IMR-90 (cell line): ENCODE measurements around the gene TRIM33. TPM values are rescaled to one million over a fixed set of nuclear protein-coding genes. Genes with fewer than 3 reads are reported as not detected.

Experiments used
- ATAC-seq: fragments of 200-7000 bp; cut with Tn5 transposase; 2 replicates; pipeline ENCODE4 v1.9.1; 2020; ENCODE audit warnings: low read depth, mild to moderate bottlenecking, moderate library complexity
- BruUV-seq: library from RNA; stranded (reverse); fragments of 400-500 nt; replicated peaks from 2 replicates; lab custom pipeline; 2021; lab: Mats Ljungman, UMichigan
- CTCF ChIA-PET: fragments of 300-600 bp; formaldehyde crosslinking; extraction: SDS; loops from one replicate; lab custom pipeline; 2021; ENCODE audit warnings: antibody characterized with exemption; lab: Yijun Ruan, JAX
- POLR2A ChIA-PET: fragments of 300-600 bp; sonication (Branson Sonifier 250); formaldehyde crosslinking; loops from one replicate; lab custom pipeline; 2022; ENCODE audit warnings: antibody characterized with exemption; ENCODE audit not compliant: unreplicated experiment; lab: Charles Lee
- DNase-seq: peaks from one replicate; pipeline ENCODE4 v3.0.0; 2013
- H2AFZ ChIP-seq: replicated peaks from 2 replicates; pipeline ENCODE3; 2013; ENCODE audit warnings: low read length, mild to moderate bottlenecking; ENCODE audit not compliant: poor library complexity
- H2AK5ac ChIP-seq: 2 replicates; pipeline ENCODE4 v1.6.1; 2013; ENCODE audit warnings: low read depth, low read length, inconsistent platforms
- H2AK9ac ChIP-seq: replicated peaks from 2 replicates; pipeline ENCODE3; 2013; ENCODE audit warnings: mild to moderate bottlenecking, low read depth, low read length, moderate library complexity; ENCODE audit not compliant: poor library complexity
- H2BK120ac ChIP-seq: 2 replicates; pipeline ENCODE4 v1.6.1; 2013; ENCODE audit warnings: low read depth, low read length, inconsistent platforms
- H2BK15ac ChIP-seq: 3 replicates; pipeline ENCODE4 v1.6.1; 2013; ENCODE audit warnings: low read depth, low read length, inconsistent platforms
- H2BK20ac ChIP-seq: 2 replicates; pipeline ENCODE4 v1.6.1; 2013; ENCODE audit warnings: low read depth, mild to moderate bottlenecking, inconsistent platforms, low read length, moderate library complexity
- H2BK5ac ChIP-seq: 2 replicates; pipeline ENCODE4 v1.6.1; 2013; ENCODE audit warnings: mild to moderate bottlenecking, low read depth, low read length, inconsistent platforms; ENCODE audit not compliant: poor library complexity, severe bottlenecking
- H3K14ac ChIP-seq: replicated peaks from 2 replicates; pipeline ENCODE4 v1.6.1; 2013; ENCODE audit warnings: low read depth, low read length, inconsistent platforms
- H3K18ac ChIP-seq: 2 replicates; pipeline ENCODE4 v1.6.1; 2013; ENCODE audit warnings: low read depth, low read length, control low read depth
- H3K23ac ChIP-seq: 2 replicates; pipeline ENCODE4 v1.6.1; 2013; ENCODE audit warnings: low read depth, low read length, inconsistent platforms
- H3K27ac ChIP-seq: 2 replicates; pipeline ENCODE4 v1.5.1; 2013; ENCODE audit warnings: mild to moderate bottlenecking, control low read depth, low read length; ENCODE audit not compliant: insufficient read depth
- H3K27me3 ChIP-seq: 2 replicates; pipeline ENCODE4 v1.6.1; 2013; ENCODE audit warnings: low read length; ENCODE audit not compliant: control insufficient read depth, insufficient read depth
- H3K36me3 ChIP-seq: 2 replicates; pipeline ENCODE4 v1.6.1; 2013; ENCODE audit warnings: low read length, mixed read lengths; ENCODE audit not compliant: control insufficient read depth, insufficient read depth
- H3K4ac ChIP-seq: 2 replicates; pipeline ENCODE4 v1.6.1; 2013; ENCODE audit warnings: low read depth, low read length, inconsistent platforms
- H3K4me1 ChIP-seq: 2 replicates; pipeline ENCODE4 v1.6.1; 2013; ENCODE audit warnings: low read length, mixed read lengths; ENCODE audit not compliant: control insufficient read depth, insufficient read depth
- H3K4me2 ChIP-seq: 2 replicates; pipeline ENCODE4 v1.6.1; 2013; ENCODE audit warnings: low read depth, mild to moderate bottlenecking, control low read depth, low read length, moderate library complexity
- H3K4me3 ChIP-seq: 2 replicates; pipeline ENCODE4 v1.5.1; 2013; ENCODE audit warnings: low read depth, mild to moderate bottlenecking, control low read depth, low read length, moderate library complexity; ENCODE audit not compliant: insufficient read depth
- H3K56ac ChIP-seq: 2 replicates; pipeline ENCODE4 v1.6.1; 2013; ENCODE audit warnings: low read length, inconsistent platforms; ENCODE audit not compliant: insufficient read depth; ENCODE audit errors: extremely low read depth
- H3K79me1 ChIP-seq, 2 experiments: 2 replicates each; pipeline ENCODE4 v1.6.1; 2013; ENCODE audit warnings: low read length in 2 of 2, inconsistent platforms in 1 of 2, low read depth in 1 of 2
- H3K9ac ChIP-seq: 2 replicates; pipeline ENCODE4 v1.6.1; 2013; ENCODE audit warnings: low read depth, low read length, control low read depth
- H3K9me1 ChIP-seq: 2 replicates; pipeline ENCODE4 v1.6.1; 2013; ENCODE audit warnings: low read length, inconsistent platforms; ENCODE audit not compliant: insufficient read depth
- H3K9me3 ChIP-seq: 2 replicates; pipeline ENCODE4 v1.6.1; 2013; ENCODE audit warnings: low read length; ENCODE audit not compliant: control insufficient read depth, insufficient read depth
- H4K20me1 ChIP-seq: 2 replicates; pipeline ENCODE4 v1.6.1; 2013; ENCODE audit warnings: low read length, inconsistent platforms; ENCODE audit not compliant: insufficient read depth
- H4K5ac ChIP-seq: 2 replicates; pipeline ENCODE4 v1.6.1; 2013; ENCODE audit warnings: mild to moderate bottlenecking, low read depth, low read length, control low read depth
- H4K8ac ChIP-seq, 2 experiments: 2 replicates each; pipeline ENCODE4 v1.6.1; 2013; ENCODE audit warnings: low read depth in 2 of 2, low read length in 2 of 2, control low read depth in 1 of 2, inconsistent platforms in 1 of 2
- H4K91ac ChIP-seq: 2 replicates; pipeline ENCODE4 v1.6.1; 2013; ENCODE audit warnings: low read depth, low read length, inconsistent platforms; ENCODE audit not compliant: insufficient read depth
- BHLHE40 ChIP-seq: fragments of 150-350 bp; IDR thresholded peaks from 2 replicates; pipeline ENCODE4 v1.6.1; 2016; ENCODE audit warnings: mild to moderate bottlenecking, low read depth, low read length
- CHD1 ChIP-seq: IDR thresholded peaks from 2 replicates; pipeline ENCODE4 v1.6.1; 2012; ENCODE audit warnings: low read depth, low read length, improper control_type of control experiment
- FOS ChIP-seq: fragments of 150-350 bp; IDR thresholded peaks from 2 replicates; pipeline ENCODE4 v1.6.1; 2016; ENCODE audit warnings: low read depth, low read length
- MXI1 ChIP-seq: IDR thresholded peaks from 2 replicates; pipeline ENCODE4 v1.6.1; 2012; ENCODE audit warnings: low read depth, mild to moderate bottlenecking, low read length, moderate library complexity, borderline replicate concordance
- POLR2A ChIP-seq: IDR thresholded peaks from 2 replicates; pipeline ENCODE4 v1.6.1; 2012; ENCODE audit warnings: mild to moderate bottlenecking, low read depth, low read length
- RCOR1 ChIP-seq: IDR thresholded peaks from 2 replicates; pipeline ENCODE4 v1.6.1; 2012; ENCODE audit warnings: mild to moderate bottlenecking, low read length, improper control_type of control experiment; ENCODE audit not compliant: insufficient replicate concordance
- RFX5 ChIP-seq: IDR thresholded peaks from 2 replicates; pipeline ENCODE4 v1.8.0; 2012; ENCODE audit warnings: low read depth, mild to moderate bottlenecking, low read length, moderate library complexity
- SMC3 ChIP-seq: fragments of 150-350 bp; IDR thresholded peaks from 2 replicates; pipeline ENCODE4 v1.6.1; 2016; ENCODE audit warnings: low read depth, mild to moderate bottlenecking, antibody characterized with exemption, low read length, moderate library complexity
- WGBS, 2 experiments: methylation state at CpG; one replicate each; pipeline versions ENCODE4 v1.1.5 to v1.1.7; 2013; ENCODE audit warnings: missing lambda C conversion rate in 2 of 2; ENCODE audit not compliant: insufficient read length in 1 of 2; ENCODE audit errors: extremely low coverage in 2 of 2; 5-methylcytosine and 5-hydroxymethylcytosine counted together
- dilution Hi-C: fragments of 300-500 bp; cut with HindIII; formaldehyde crosslinking; loops from one replicate; pipeline ENCODE4 v1.14.3; 2018; ENCODE audit warnings: low sequenced_read_pairs; ENCODE audit not compliant: unreplicated experiment
- in situ Hi-C: fragments of 300-500 bp; cut with MboI; formaldehyde crosslinking; loops from 3 replicates; pipeline ENCODE4 v1.14.3; 2019; ENCODE audit warnings: low sequenced_read_pairs, inconsistent platforms, mixed read lengths
- intact Hi-C: fragments of 100-400 bp; cut with micrococcal nuclease; formaldehyde crosslinking; loops from 2 replicates; pipeline ENCODE4 v1.10.0; 2022
- polyA plus RNA-seq, 3 experiments: library from polyadenylated mRNA; depleted of rRNA; stranded (reverse); fragments of >200 nt; gene quantifications; 2 replicates each; pipeline ENCODE4 v1.2.3, GENCODE V29; 2012; ENCODE audit warnings: low replicate concordance in 1 of 3
- total RNA-seq: library from RNA; depleted of rRNA; stranded (reverse); fragments of >200 nt; gene quantifications from 2 replicates; pipeline ENCODE4 v1.2.3, GENCODE V29; 2012

Gene TRIM33
- total and polyA plus RNA-seq, 2 of the 4 experiments (the other 2 are of a cell fraction): 9.5 to 40.1 TPM

DNA sequence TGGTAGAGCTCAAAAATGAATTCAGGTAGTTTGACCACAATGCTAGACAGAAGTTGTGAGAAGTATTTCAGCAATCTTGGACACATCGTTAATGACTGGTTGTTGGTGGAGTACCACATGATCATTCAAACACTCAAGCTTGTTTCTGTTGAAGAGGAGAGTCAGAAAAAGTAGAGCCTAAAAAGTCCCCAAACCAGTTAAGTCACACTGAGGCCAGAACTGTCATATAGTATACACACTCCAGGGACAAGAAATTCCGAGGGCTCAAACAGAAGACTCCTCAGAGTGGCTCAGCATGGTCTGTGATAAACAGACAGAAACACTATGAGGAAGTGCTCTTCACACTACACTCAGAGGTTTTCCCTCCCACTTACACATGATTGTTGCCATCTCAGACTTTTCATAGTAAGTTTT, 5.8 kb downstream of the TRIM33 start:
- peaks cover 2% of the 10 kb centered on the region; the same call in 1 of the 2 replicates for H3K4me1 ChIP-seq
- H3K9me1 ChIP-seq: peaks cover 7% of the 10 kb centered on the region
- TF ChIP-seq RCOR1 (no peak), CHD1 (no peak), FOS (no peak), SMC3 (no peak), RFX5 (no peak), MXI1 (no peak), BHLHE40 (no peak), POLR2A (no peak)
- no peak overlapping the region for H3K4me2 ChIP-seq
- no peak overlapping the region for H2AK9ac ChIP-seq
- DNase-seq (no peak), ATAC-seq (no peak)
- H3K23ac ChIP-seq: no peak overlapping the region
- no peaks in the 10 kb centered on the region for H3K27me3 ChIP-seq
- H2AFZ ChIP-seq: no peak overlapping the region
- no peak overlapping the region for H3K56ac ChIP-seq
- no peak overlapping the region for H3K9ac ChIP-seq
- peaks cover 11 to 63% of the 10 kb centered on the region in 2 experiments; a peak in 3 of 4 replicates for H3K79me1 ChIP-seq
- H3K36me3 ChIP-seq: peaks cover 3% of the 10 kb centered on the region; the same call in 1 of the 2 replicates
- H2BK20ac ChIP-seq: no peak overlapping the region
- intact Hi-C loops: loop anchor here (5.0 kb wide), 1 partner anchor 38 kb away; no protein-coding TSS in a partner anchor
- no peaks in the 10 kb centered on the region for H3K9me3 ChIP-seq
- no peak overlapping the region for H3K18ac ChIP-seq
- H4K8ac ChIP-seq: no peak overlapping the region
- H3K27ac ChIP-seq: no peak overlapping the region
- H4K5ac ChIP-seq: no peak overlapping the region
- H4K91ac ChIP-seq: no peak overlapping the region
- H3K14ac ChIP-seq: no peak overlapping the region
- no TSS peak for BruUV-seq
- dilution Hi-C loops: no loop called here
- no CpG with 5 or more reads among the region's 2 CpGs for WGBS, 2 experiments
- H4K20me1 ChIP-seq: peaks cover 76% of the 10 kb centered on the region
- in situ Hi-C loops: no loop called here
- no peak overlapping the region for H3K4ac ChIP-seq
- H3K4me3 ChIP-seq: no peak overlapping the region
- no peak overlapping the region for H2BK120ac ChIP-seq
- H2BK15ac ChIP-seq: no peak overlapping the region
- ChIA-PET CTCF (no interaction called here), POLR2A (no interaction called here)
- H2AK5ac ChIP-seq: no peak overlapping the region
- H2BK5ac ChIP-seq: no peak overlapping the region
